Stimulated activated CD4-positive, alpha-beta T cell treated with anti-CD3 and anti-CD28 coated beads, Interleukin-4, amount 100 ng/mL, for 4 hours (primary cell): ENCODE results near the gene DSCAML1.

ENCODE experiments used
- DNase-seq, 2 experiments: peaks; one replicate each; pipeline ENCODE4 v3.0.0-alpha.2; 2020

Gene DSCAML1

GRCh38 chr11:117511483-117511930, 285.5 kb downstream of the DSCAML1 start:
- DNase-seq, result no peak

GRCh38 chr11:117510646-117511045, 286.4 kb downstream of the DSCAML1 start:
- DNase-seq, result no peak

DNA sequence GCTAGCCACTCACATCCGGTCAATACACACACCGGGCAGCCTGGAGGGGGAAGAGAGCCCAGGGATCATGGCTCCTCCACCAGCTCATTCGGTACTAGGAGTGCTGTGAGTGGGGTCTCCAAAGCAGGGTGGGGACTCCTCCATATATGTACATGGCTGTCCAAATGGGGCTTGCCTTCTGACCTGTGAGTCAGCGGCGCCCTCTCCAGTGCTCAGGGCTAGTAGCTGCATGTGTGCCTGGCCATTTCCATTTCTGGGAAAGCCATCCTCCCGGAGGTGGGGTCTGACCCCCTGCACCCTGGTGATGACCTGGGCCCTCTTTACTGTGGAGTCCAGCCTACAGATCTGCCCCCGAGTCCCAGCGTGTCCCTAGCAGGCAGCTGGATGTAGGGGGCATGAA, 287.5 kb downstream of the DSCAML1 start:
- DNase-seq, result no peak

DNA sequence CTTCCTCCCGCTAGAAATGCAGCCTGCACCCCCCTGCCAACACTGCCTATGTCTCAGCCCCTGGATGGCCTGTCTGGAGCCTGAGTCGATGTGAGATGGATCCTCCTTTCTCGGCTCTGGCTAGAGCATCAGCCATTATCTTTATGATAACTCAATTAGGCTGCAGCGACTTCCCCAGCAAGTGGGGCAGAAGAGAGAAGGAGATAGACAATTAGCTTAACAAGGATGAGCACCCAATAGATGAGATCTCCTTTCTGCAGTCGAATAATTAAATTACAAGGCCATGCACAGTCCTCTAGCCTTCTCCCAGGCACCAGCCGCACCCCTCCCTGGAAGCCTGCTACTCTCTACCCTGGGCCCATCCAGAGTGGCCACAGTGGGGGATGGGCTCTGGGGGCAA, 290.0 kb downstream of the DSCAML1 start:
- no peak for DNase-seq

GRCh38 chr11:117505285-117505970, 291.6 kb downstream of the DSCAML1 start:
- DNase-seq, result no peak

DNA sequence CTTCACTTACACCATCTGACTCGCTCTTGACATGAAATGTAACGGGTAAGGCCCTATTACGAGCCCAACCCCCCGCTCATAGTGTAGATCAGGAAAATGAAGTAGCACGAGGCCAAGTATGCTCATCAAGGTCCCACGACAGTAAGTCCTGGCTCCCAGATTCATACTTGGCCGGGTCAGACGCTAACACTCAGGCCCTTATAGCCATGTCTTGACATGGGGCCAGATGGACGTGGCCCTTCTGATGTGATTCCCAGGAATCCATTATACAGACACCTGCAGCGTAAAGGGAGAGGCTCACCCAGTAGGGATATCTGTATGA, 294.3 kb downstream of the DSCAML1 start:
- DNase-seq, result no peak

GRCh38 chr11:117502015-117502778, 294.8 kb downstream of the DSCAML1 start:
- no peak for DNase-seq

GRCh38 chr11:117501237-117501898, 295.6 kb downstream of the DSCAML1 start:
- DNase-seq, result no peak

DNA sequence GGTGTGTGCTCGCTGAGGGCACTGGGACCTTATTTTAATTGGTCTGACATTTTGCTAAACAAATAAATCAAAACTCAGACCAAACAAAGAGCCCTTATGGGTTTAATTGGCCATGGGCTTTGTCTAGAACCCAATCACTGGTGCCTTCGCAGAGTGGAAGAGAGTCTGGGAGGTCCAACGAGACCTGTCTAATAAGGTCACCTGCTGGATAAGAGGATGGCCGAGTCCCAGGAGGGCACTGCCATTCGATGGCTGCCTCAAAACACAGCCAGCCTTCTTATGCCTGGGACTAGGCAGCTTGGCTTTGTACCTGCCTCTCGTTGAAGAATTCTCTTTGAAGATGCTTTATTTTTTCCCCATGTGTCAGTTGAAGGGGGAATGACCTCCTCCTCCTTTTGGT, 298.2 kb downstream of the DSCAML1 start:
- DNase-seq, result no peak

DNA sequence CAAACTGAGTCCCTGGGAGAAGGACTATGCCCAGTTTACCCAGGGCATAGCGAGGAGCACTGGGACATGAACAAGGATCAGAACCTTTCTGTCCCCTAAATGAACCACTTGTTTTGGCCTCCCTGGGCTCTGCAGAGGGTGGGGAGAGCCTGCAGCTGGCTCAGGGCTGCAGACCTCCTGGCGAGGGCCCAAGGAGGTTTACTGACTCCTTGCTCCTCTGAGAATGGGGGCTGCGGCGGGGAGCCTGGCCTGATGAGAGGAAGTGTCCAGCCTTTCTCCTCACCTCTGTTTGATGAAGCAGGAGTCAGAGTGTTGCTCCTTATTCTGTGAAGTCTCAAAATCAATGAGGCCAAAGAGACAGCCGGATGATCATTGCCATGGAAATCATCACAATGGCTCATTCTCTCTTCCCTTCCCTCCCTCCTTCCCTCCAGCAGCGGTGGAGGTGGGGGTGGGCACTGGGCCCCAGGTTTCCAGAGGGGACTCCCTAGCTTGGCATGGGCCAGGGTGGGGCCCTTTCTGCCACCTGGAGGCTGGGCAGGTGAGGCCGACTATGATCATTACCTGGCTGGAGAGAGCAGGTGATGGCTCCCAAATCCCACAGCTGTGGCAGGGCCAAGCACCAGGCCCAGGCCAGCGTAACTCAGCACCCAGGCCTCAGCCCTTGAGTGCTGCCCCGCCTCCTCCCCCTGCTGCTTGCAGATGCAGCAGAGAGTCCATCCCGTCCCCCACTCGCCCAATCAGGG, 299.6 kb downstream of the DSCAML1 start:
- no peak for DNase-seq

DNA sequence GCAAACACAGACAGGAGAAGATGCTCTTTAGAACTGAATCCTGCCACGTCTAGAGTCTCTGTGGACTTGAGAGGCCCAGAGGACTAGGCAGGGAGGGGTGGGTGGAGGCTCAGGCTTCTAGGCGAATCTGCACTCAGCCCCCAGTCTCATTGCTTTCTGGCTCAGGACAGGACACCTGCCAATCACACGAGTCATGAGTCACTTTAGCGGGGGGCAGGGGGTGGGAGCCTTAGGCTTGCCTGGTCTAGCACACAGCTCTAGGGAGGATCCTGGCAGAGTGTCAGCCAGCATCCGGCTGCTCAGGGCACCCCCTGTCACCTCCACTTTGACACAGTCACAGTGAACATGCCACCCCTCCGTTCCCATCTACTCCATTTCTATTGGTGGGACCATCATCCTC, 301.7 kb downstream of the DSCAML1 start:
- DNase-seq, result no peak

DNA sequence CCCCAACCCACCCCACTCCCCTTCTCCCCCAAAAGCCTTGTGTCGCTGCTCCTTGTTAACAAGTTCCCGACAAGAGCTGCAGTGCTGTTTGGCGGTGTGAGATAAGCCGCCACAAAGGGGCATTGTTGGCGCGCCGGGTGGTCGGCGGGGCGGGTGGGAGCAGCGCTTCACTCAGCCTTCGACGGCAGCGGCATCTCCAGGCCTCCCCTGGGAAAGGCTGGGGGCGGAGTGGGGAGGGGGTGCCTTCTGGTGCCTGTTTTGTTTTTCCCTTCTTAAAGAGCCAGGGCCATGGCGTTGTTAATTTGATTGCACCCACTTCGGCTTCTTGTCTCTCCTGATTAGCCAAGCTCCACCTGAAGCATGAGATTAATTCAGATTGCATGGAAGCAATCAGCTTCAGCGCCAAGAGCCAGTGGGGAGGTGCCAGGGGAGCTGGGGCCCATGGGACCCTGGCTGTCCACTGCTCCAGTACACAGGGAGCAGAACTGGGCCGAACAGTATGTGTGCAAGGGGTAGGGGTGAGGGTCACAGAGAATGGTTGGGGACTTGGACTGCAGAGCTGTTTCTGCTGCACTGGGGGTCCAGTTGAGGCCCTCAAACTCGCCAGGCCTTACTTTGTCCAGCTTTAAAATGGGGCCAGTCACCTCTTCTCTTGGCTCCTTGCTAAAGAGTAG, 304.3 kb downstream of the DSCAML1 start:
- no peak for DNase-seq

DNA sequence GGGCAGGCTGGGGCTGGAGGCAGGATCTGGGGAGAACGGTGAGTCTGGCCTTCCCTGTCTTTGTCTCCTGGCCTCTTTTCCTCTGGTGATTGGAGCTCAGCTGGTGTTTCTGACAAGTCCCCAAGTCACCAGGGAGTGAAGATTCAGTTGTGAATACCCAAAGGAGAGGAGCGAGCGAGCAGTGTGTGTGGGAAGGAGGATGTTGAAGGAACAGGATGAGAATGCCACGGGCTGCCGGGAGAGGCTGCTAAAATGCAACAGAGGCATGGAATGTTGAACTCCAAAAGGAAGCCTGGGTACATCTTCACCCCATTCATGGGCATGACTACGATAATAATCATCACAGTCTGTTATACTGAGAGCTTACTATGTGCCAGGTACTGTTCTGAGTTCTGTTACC, 306.1 kb downstream of the DSCAML1 start:
- DNase-seq, result no peak

DNA sequence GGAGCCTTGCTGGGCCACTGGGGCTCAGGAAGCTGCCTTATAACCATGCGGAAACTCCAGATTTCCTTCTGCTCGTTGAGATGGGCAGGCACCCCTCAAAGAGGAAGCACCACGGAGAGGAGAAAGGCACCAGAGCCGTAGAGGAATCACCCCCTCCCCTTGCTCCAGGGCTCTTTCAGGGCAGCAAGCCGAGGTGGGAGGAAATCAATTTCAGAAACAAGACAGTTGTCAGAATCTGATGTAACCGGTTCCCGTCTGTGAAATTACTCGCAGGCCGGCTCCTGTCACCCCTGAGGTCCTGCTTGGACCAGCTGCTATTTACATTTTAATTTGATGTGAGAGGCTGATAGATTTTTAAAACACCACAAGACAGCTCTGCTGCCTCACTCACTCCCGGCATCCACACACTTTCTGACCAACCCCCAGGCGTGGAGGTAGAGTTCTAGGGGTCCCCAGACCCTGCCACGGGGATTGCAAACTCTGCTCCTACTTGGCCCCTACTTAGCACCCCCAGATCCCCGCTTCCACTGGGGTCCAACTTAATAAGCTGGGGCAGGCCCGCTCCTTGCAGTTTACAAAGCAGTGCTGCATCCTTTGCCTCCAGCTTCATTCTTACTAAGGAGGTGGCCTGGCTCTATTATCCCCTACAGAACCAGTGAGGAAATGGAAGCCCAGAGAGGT, 306.9 kb downstream of the DSCAML1 start:
- DNase-seq, result no peak

DNA sequence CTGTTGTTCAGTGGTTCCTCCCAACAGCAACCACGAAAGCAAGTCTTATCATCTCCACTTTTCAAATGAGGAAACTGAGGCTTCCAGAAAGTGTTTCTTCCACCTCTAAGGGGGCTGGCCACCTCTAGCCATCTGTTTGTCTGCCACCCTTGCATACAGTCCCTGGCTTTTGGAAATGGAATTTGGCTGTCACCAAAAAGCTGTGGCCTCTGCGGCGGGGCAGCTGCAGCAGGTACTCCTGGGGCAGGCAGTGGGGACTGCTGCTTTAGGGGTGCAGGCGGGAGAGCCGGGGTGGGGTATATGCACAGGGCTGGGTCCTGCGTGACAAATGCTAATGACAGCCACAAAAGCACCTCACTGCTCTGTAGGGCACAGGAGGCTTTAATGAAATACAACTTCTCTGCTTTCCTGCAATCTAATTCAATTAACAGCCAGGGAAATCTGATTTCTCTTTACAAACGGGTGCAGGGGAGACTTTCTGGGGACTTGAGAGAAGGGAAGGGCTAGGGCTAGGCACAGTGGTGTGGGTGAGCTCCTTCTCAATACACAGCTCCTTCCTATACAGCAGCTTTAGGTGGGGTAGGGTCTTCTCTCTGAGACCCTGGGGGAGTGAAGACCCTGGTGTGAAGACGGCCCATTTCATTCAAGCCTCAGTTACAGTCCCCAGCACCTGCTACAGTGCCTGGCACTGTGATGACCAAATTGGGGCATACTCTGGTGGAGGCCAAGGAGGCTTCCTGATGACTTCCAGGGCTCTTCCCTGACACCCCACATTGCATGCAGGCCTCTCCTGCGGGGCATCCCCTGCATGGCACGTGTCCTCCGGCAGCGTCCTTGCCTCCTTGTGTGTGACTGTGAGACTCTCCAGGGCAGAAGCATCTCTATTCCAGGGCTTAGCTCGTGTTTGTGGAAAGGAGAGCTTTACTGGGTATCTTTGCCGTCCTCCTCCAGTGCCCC, 307.7 kb downstream of the DSCAML1 start:
- DNase-seq, result no peak

GRCh38 chr11:117486059-117486458, 311.0 kb downstream of the DSCAML1 start:
- DNase-seq, result no peak

DNA sequence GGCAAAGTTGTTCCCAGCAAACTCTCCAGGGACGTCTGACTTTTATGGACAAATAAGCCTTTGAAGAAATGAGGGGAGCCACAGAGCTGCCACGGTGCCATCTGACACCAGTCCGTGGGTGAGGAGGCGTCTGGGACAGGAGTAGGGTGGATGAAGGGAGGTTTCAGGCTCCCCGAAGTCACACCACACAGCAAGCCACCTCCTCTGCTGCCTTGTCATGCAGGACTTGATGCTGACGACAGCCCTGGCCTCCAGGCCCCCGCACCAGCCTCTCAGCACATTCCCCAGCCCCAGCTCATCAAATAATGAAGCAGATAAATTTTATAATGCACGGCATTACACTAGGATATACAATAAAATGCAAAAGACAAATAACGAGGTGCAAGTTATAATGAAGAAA, 312.9 kb downstream of the DSCAML1 start:
- no peak for DNase-seq

- DNase-seq, result no peak
These were observed 313.6 kb downstream of the DSCAML1 start for GRCh38 chr11:117483372-117483771.

- DNase-seq, result no peak
These were observed 314.1 kb downstream of the DSCAML1 start for GRCh38 chr11:117482881-117483280.

GRCh38 chr11:117481885-117482284, 315.1 kb downstream of the DSCAML1 start:
- DNase-seq, result no peak

DNA sequence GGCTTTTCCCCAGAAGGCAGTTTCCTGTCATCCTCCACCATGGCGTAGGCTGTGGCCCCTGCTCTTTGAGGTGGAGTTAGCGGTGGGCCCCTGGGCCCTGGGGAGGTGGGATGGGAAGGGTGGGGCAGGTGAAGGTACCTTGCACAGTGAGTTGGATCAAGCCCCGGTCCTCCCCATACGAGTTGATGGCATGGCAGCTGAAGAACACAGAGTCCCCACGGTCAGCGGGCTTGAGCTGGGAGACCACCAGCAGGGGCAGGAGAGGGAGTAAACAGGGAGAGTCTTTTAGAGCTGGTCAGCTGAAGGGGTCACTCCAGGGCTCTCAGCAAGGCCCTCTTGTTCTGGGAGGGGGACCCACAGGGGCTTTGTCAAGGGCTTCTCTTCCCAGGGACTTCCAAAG, 316.0 kb downstream of the DSCAML1 start:
- DNase-seq, result no peak
